Naive thymus-derived CD4-positive, alpha-beta T cell (primary cell): ENCODE results near the gene EMILIN3. TPM values are rescaled to one million over a fixed set of nuclear protein-coding genes. Genes with fewer than 3 reads are reported as not detected.
A peak's percentile ranks its signal among the peaks of the same experiment; 100 is the strongest.

ENCODE experiments used
- ATAC-seq: fragments of 150-1000 bp; cut with Tn5 transposase; 2 replicates; pipeline ENCODE4 v1.10.0; 2021; ENCODE audit warnings: mild to moderate bottlenecking, moderate library complexity
- CTCF ChIA-PET: fragments of 350-600 bp; sonication (Branson Sonifier 250); formaldehyde crosslinking; loops from one replicate; lab custom pipeline; 2021; ENCODE audit warnings: antibody characterized with exemption; lab: Charles Lee
- POLR2A ChIA-PET: fragments of 350-600 bp; sonication (Branson Sonifier 250); formaldehyde crosslinking; loops from one replicate; lab custom pipeline; 2021; ENCODE audit warnings: antibody characterized with exemption, inconsistent platforms; lab: Charles Lee
- DNase-seq, 9 donors: peaks; one replicate each; pipeline versions ENCODE4 v3.0.0 to v3.0.0-alpha.2; 2020 to 2022; ENCODE audit warnings: mixed read lengths in 1 of 9
- H3K27ac ChIP-seq: one replicate; pipeline ENCODE4 v1.7.0; 2013; ENCODE audit warnings: mild to moderate bottlenecking, low read depth, low read length, moderate library complexity
- H3K27me3 ChIP-seq, 2 donors: one replicate each; pipeline ENCODE4 v1.7.0; 2013; ENCODE audit warnings: low read length in 2 of 2, mild to moderate bottlenecking in 2 of 2, moderate library complexity in 2 of 2; ENCODE audit not compliant: control insufficient read depth in 2 of 2, insufficient read depth in 2 of 2
- H3K36me3 ChIP-seq, 3 experiments: 1 replicate in 2 of 3; 2 replicates in 1 of 3; pipeline ENCODE4 v1.7.0; 2013; ENCODE audit warnings: low read length in 3 of 3, mild to moderate bottlenecking in 3 of 3, moderate library complexity in 1 of 3; ENCODE audit not compliant: insufficient read depth in 3 of 3, control insufficient read depth in 2 of 3
- H3K4me1 ChIP-seq, 2 donors: one replicate each; pipeline ENCODE4 v1.7.0; 2013; ENCODE audit warnings: low read length in 2 of 2, mild to moderate bottlenecking in 2 of 2, moderate library complexity in 1 of 2; ENCODE audit not compliant: control insufficient read depth in 2 of 2, insufficient read depth in 2 of 2
- H3K4me3 ChIP-seq: 2 replicates; pipeline ENCODE4 v1.7.0; 2013; ENCODE audit warnings: mild to moderate bottlenecking, low read length
- H3K9me3 ChIP-seq, 3 experiments: 1 replicate in 2 of 3; 2 replicates in 1 of 3; pipeline ENCODE4 v1.7.0; 2013; ENCODE audit warnings: low read length in 3 of 3; ENCODE audit not compliant: control insufficient read depth in 2 of 3
- H3K27ac Mint-ChIP-seq, 9 donors: one replicate each; pipeline ENCODE4 v1.8.0; 2020 to 2022; ENCODE audit warnings: mixed read lengths in 9 of 9, mild to moderate bottlenecking in 8 of 9, moderate library complexity in 5 of 9, inconsistent platforms in 2 of 9
- H3K27me3 Mint-ChIP-seq, 5 donors: one replicate each; pipeline ENCODE4 v1.8.0; 2021 to 2022; ENCODE audit warnings: mixed read lengths in 5 of 5, mild to moderate bottlenecking in 1 of 5
- H3K36me3 Mint-ChIP-seq, 5 donors: one replicate each; pipeline ENCODE4 v1.8.0; 2020 to 2022; ENCODE audit warnings: mixed read lengths in 5 of 5, mild to moderate bottlenecking in 3 of 5, inconsistent platforms in 1 of 5
- H3K4me1 Mint-ChIP-seq, 7 donors: one replicate each; pipeline ENCODE4 v1.8.0; 2020 to 2022; ENCODE audit warnings: mixed read lengths in 7 of 7, mild to moderate bottlenecking in 3 of 7, inconsistent platforms in 1 of 7
- H3K4me3 Mint-ChIP-seq, 10 donors: one replicate each; pipeline ENCODE4 v1.8.0; 2020 to 2022; ENCODE audit warnings: mild to moderate bottlenecking in 10 of 10, mixed read lengths in 10 of 10, moderate library complexity in 6 of 10, inconsistent platforms in 2 of 10
- H3K9me3 Mint-ChIP-seq, 11 donors: one replicate each; pipeline ENCODE4 v1.8.0; 2020 to 2022; ENCODE audit warnings: mixed read lengths in 11 of 11, mild to moderate bottlenecking in 4 of 11, inconsistent platforms in 1 of 11, moderate library complexity in 1 of 11
- intact Hi-C, 2 donors: fragments of 100-400 bp; cut with micrococcal nuclease; formaldehyde crosslinking; loops; one replicate each; pipeline ENCODE4 v1.15.1; 2023
- polyA plus RNA-seq, 2 donors: library from polyadenylated mRNA; unstranded; fragments of 300-500 nt; fragmentation: Illumina TruSeq; gene quantifications; one replicate each; pipeline ENCODE4 v1.2.3, GENCODE V29; 2021
- total RNA-seq, 6 experiments: library from RNA in 5 of 6; stranded (reverse) in 5 of 6; gene quantifications; 1 replicate in 5 of 6; 2 replicates in 1 of 6; pipeline ENCODE4 v1.2.3 and lab custom pipeline; 2021 to 2026

The EMILIN3 gene
- total and polyA plus RNA-seq, 7 experiments from 2014 or later: 0.19 TPM; not detected in 6

DNA sequence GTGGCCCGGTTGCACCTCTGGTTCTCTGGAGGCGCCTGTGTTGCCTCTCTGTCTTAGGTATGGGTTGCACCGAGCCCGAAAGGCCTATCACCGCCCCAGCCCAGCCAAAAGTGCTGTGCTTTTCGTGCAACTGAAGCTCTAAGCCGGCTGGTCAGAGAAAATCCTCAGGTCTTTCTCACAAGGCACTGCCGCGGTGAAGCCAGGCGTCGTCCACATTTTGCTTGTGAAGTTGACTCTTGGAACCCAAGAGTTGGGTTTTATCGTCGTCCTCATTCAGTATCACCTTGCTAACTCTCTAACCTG, 726 bp upstream of the EMILIN3 start:
- Histone ChIP-seq H3K9me3 (peaks cover 0 to 6% (median 0%) of the 10 kb centered on the region in 3 experiments), H3K36me3 (no peaks in the 10 kb centered on the region), H3K27ac (no peak overlapping the region), H3K4me3 (no peak overlapping the region), H3K4me1 (no peaks in the 10 kb centered on the region), H3K27me3 (no peaks in the 10 kb centered on the region)
- Mint-ChIP-seq H3K4me3 (peak overlapping the region; percentile 35 to 85 (median 62)), H3K27ac (no peak overlapping the region), H3K9me3 (peaks cover 3 to 16% (median 9%) of the 10 kb centered on the region in 11 donors), H3K27me3 (peaks cover 27 to 41% (median 40%) of the 10 kb centered on the region in 5 donors), H3K36me3 (peaks cover 0 to 7% (median 6%) of the 10 kb centered on the region in 5 donors), H3K4me1 (peaks cover 3 to 11% (median 9%) of the 10 kb centered on the region in 7 donors)
- intact Hi-C loops: no loop called here
- ChIA-PET CTCF (no interaction called here), POLR2A (no interaction called here)
- DNase-seq: no peak
- ATAC-seq: no peak

DNA sequence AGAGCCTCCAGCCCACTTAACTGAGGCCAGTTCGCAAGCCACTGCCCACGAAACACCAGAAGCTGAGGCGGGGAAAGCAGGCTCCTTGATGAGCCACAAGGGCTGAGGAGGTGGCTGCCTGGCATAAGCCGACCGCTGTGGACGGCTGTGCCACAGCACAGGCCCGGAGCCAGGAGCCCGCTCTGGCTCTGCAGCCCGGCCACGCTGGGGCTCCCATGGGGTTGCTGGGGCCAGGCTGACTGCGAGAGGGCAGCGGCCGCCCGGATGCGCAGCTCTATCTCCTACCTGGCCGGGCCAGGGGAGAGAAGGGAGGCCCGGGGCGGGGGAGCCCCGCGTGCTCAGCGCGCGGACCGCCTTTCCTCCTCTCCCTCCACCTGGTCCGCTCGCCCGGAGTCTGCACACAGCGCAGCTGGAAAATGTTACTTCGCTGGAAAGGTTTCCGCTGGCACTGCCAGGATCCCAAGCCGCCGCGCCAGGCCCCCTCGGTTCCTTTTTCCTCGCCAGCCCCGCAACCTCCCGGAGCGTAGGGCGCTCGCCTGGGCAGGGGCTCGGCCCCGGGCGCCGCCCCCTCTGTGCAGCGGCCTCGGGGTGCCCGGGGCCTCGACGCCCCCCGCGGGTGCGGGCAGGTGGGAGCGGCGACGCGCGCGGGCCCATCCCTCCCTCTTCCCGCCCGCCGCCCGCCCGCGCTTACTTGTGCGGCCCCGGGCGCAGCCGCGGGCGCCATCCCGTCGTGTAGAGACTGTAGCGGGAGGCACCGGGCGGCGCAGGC, 657 bp downstream of the EMILIN3 start:
- Histone ChIP-seq H3K9me3 (peaks cover 0 to under 1% (median 0%) of the 10 kb centered on the region in 3 experiments), H3K27ac (no peak overlapping the region), H3K36me3 (no peaks in the 10 kb centered on the region), H3K4me1 (no peaks in the 10 kb centered on the region), H3K27me3 (no peaks in the 10 kb centered on the region), H3K4me3 (no peak overlapping the region)
- Mint-ChIP-seq H3K27me3 (peaks cover 22 to 41% (median 36%) of the 10 kb centered on the region in 5 donors), H3K4me1 (peaks cover 3 to 11% (median 9%) of the 10 kb centered on the region in 7 donors), H3K27ac (no peak overlapping the region), H3K36me3 (peaks cover 0 to under 1% (median 0%) of the 10 kb centered on the region in 5 donors), H3K9me3 (peaks cover 0 to 5% (median 2%) of the 10 kb centered on the region in 11 donors), H3K4me3 (peak overlapping the region in 5 of 10 donors; percentile 21 to 63 (median 37))
- ATAC-seq (peak; percentile 44), DNase-seq (no peak)
- intact Hi-C loops: no loop called here
- ChIA-PET CTCF (no interaction called here), POLR2A (no interaction called here)

DNA sequence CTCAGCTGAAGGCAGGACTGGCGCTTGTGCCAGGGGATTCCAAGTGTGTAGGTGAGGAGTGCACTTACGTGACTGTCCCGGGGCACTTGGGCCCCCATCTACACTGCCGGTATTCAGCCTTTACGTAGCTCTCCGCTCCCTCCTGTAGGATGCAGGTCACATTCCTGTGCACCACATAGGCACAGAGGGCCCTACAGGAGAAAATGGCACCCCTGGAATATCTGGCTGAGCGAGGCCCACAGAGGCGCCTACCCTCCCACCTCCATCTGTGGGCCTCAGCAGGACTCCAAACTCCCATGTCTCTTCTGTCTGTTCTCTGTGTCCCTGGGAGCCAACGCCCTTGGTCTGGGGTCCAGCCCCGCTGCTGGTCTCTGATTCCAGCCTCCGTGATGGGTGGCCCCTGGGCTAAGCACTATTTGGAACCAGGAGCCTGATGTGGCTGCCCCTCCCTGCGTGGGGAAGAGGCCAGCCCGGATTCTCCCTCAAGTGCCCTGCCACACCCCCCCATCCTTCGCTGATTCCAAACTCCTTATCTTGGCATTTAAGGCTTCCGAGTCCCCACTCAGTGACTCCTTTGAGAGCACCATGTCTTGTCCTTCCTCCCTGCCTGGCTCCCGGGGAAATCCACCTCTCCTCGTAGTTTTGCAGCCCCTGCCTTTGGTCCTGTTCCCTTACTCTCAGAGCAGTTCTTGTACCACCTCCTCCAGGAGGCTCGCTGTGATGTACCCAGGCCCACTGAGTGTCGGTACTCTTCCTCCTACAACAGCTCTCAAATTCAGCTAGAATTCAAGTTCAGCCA, 1.5 kb downstream of the EMILIN3 start:
- H3K36me3 ChIP-seq: no peaks in the 10 kb centered on the region
- no peak overlapping the region for H3K27ac ChIP-seq
- CTCF ChIA-PET: no interaction called here
- no peaks in the 10 kb centered on the region for H3K9me3 ChIP-seq
- H3K27ac Mint-ChIP-seq: no peak overlapping the region
- peak overlapping the region in 5 of 10 donors; percentile 21 to 63 (median 37) for H3K4me3 Mint-ChIP-seq
- no peak for ATAC-seq
- no peaks in the 10 kb centered on the region for H3K4me1 ChIP-seq
- POLR2A ChIA-PET: no interaction called here
- H3K36me3 Mint-ChIP-seq: no peaks in the 10 kb centered on the region
- H3K9me3 Mint-ChIP-seq: peaks cover 0 to 4% (median 0%) of the 10 kb centered on the region in 11 donors
- intact Hi-C loops: no loop called here
- no peak overlapping the region for H3K4me3 ChIP-seq
- no peaks in the 10 kb centered on the region for H3K27me3 ChIP-seq
- no peak for DNase-seq
- peaks cover 3 to 11% (median 9%) of the 10 kb centered on the region in 7 donors for H3K4me1 Mint-ChIP-seq
- peaks cover 21 to 41% (median 36%) of the 10 kb centered on the region in 5 donors for H3K27me3 Mint-ChIP-seq

- ATAC-seq (no peak), DNase-seq (no peak)
- H3K4me1 Mint-ChIP-seq: peaks cover 3 to 11% (median 9%) of the 10 kb centered on the region in 7 donors
- peaks cover 0 to 3% (median 0%) of the 10 kb centered on the region in 11 donors for H3K9me3 Mint-ChIP-seq
- no peaks in the 10 kb centered on the region for H3K27me3 ChIP-seq
- H3K4me3 ChIP-seq: no peak overlapping the region
- H3K27ac Mint-ChIP-seq: no peak overlapping the region
- no peaks in the 10 kb centered on the region for H3K4me1 ChIP-seq
- H3K9me3 ChIP-seq: no peaks in the 10 kb centered on the region
- no peak overlapping the region for H3K4me3 Mint-ChIP-seq
- no peaks in the 10 kb centered on the region for H3K36me3 Mint-ChIP-seq
- ChIA-PET CTCF (no interaction called here), POLR2A (no interaction called here)
- peaks cover 21 to 33% (median 32%) of the 10 kb centered on the region in 5 donors for H3K27me3 Mint-ChIP-seq
- H3K36me3 ChIP-seq: no peaks in the 10 kb centered on the region
- H3K27ac ChIP-seq: no peak overlapping the region
- intact Hi-C loops: no loop called here
Measured at GRCh38 chr20:41364236-41364855, 2.3 kb downstream of the EMILIN3 start.

GRCh38 chr20:41363601-41364000, 3.0 kb downstream of the EMILIN3 start:
- peaks cover 3 to 11% (median 9%) of the 10 kb centered on the region in 7 donors for H3K4me1 Mint-ChIP-seq
- Histone ChIP-seq H3K4me1 (no peaks in the 10 kb centered on the region), H3K4me3 (no peak overlapping the region), H3K27ac (no peak overlapping the region), H3K27me3 (no peaks in the 10 kb centered on the region), H3K9me3 (no peaks in the 10 kb centered on the region), H3K36me3 (no peaks in the 10 kb centered on the region)
- H3K36me3 Mint-ChIP-seq: no peaks in the 10 kb centered on the region
- ChIA-PET CTCF (no interaction called here), POLR2A (no interaction called here)
- no peak overlapping the region for H3K27ac Mint-ChIP-seq
- no peak for DNase-seq
- H3K27me3 Mint-ChIP-seq: peaks cover 21 to 28% (median 27%) of the 10 kb centered on the region in 5 donors
- H3K4me3 Mint-ChIP-seq: no peak overlapping the region
- intact Hi-C loops: no loop called here
- no peak for ATAC-seq
- peaks cover 0 to 3% (median 0%) of the 10 kb centered on the region in 11 donors for H3K9me3 Mint-ChIP-seq

- H3K27me3 ChIP-seq: no peaks in the 10 kb centered on the region
- no peak overlapping the region for H3K27ac Mint-ChIP-seq
Measured at GRCh38 chr20:41362748-41363140, 3.9 kb downstream of the EMILIN3 start.

More at GRCh38 chr20:41362748-41363140, 3.9 kb downstream of the EMILIN3 start:
- no peaks in the 10 kb centered on the region for H3K36me3 Mint-ChIP-seq
- ChIA-PET CTCF (no interaction called here), POLR2A (no interaction called here)
- Histone ChIP-seq H3K9me3 (no peaks in the 10 kb centered on the region), H3K4me3 (no peak overlapping the region), H3K27ac (no peak overlapping the region), H3K4me1 (no peaks in the 10 kb centered on the region), H3K36me3 (no peaks in the 10 kb centered on the region)
- ATAC-seq (no peak), DNase-seq (no peak)
- H3K4me1 Mint-ChIP-seq: peaks cover 3 to 11% (median 8%) of the 10 kb centered on the region in 7 donors
- intact Hi-C loops: no loop called here
- H3K27me3 Mint-ChIP-seq: peaks cover 15 to 23% (median 20%) of the 10 kb centered on the region in 5 donors
- peaks cover 0 to 3% (median 0%) of the 10 kb centered on the region in 11 donors for H3K9me3 Mint-ChIP-seq
- no peak overlapping the region for H3K4me3 Mint-ChIP-seq
